K562 (cell line): ENCODE data around the gene CERCAM.
A peak's percentile ranks its signal among the peaks of the same experiment; 100 is the strongest.

Experiments used
- ATF7 ChIP-seq: fragments of 450-650 bp; IDR thresholded peaks from 2 replicates; pipeline ENCODE4 v1.7.1; 2014; ENCODE audit warnings: mild to moderate bottlenecking, moderate library complexity
- CREM ChIP-seq: IDR thresholded peaks from 2 replicates; pipeline ENCODE4 v1.6.1; 2014; ENCODE audit warnings: antibody characterized with exemption, low read depth
- CTBP1 ChIP-seq: fragments of 450-650 bp; IDR thresholded peaks from 2 replicates; pipeline ENCODE4 v1.6.1; 2016; ENCODE audit warnings: borderline replicate concordance
- ESRRB ChIP-seq: fragments of 250-450 bp; sonication (Bioruptor Pico); IDR thresholded peaks from 2 replicates; pipeline ENCODE4 v1.5.0; 2020; ENCODE audit warnings: mild to moderate bottlenecking, moderate library complexity, borderline replicate concordance
- FOXK2 ChIP-seq, 2 experiments: fragments of 450-650 bp; IDR thresholded peaks in 1 of 2; conservative IDR thresholded peaks in 1 of 2; 2 replicates each; pipeline ENCODE4 v1.6.1; 2016; ENCODE audit warnings: low read depth in 2 of 2, mild to moderate bottlenecking in 1 of 2
- HSF4 ChIP-seq: fragments of 250-450 bp; sonication (Bioruptor Pico); IDR thresholded peaks from 2 replicates; pipeline ENCODE4 v2.1.2; 2022; ENCODE audit warnings: mild to moderate bottlenecking, moderate library complexity, borderline replicate concordance
- POLR2A ChIP-seq: fragments of 450-650 bp; conservative IDR thresholded peaks from 2 replicates; pipeline ENCODE4 v1.6.1; 2016
- SAFB2 ChIP-seq: fragments of 200-400 bp; formaldehyde crosslinking; IDR thresholded peaks from 2 replicates; pipeline ENCODE4 v1.6.1; 2018; ENCODE audit warnings: borderline replicate concordance, low read length, low read depth, moderate library complexity; ENCODE audit not compliant: severe bottlenecking
- ZNF174 ChIP-seq: fragments of 250-450 bp; sonication (Bioruptor Pico); IDR thresholded peaks from 2 replicates; pipeline ENCODE4 v1.4.0; 2020; ENCODE audit warnings: mild to moderate bottlenecking
- TF ChIP-seq, protein P1 (sequence below), 3 experiments: IDR thresholded peaks in 2 of 3; conservative IDR thresholded peaks in 1 of 3; 2 replicates each; pipeline ENCODE4 v1.5.1; 2011 to 2012; ENCODE audit warnings: low read length in 3 of 3, mild to moderate bottlenecking in 3 of 3, control low read depth in 2 of 3, improper control_type of control experiment in 1 of 3, inconsistent platforms in 1 of 3, low read depth in 1 of 3, mixed read lengths in 1 of 3, moderate library complexity in 1 of 3; ENCODE audit not compliant: insufficient read depth in 2 of 3
- TF ChIP-seq, protein P2 (sequence below): sonication (generic); formaldehyde crosslinking; IDR thresholded peaks from 2 replicates; pipeline ENCODE4 v1.8.1; 2023; ENCODE audit warnings: mild to moderate bottlenecking, missing genetic modification reagents, moderate library complexity
- TF ChIP-seq, protein P3 (sequence below), 2 experiments: fragments of 450-650 bp; formaldehyde crosslinking in 1 of 2; IDR thresholded peaks; 2 replicates each; pipeline versions ENCODE4 v1.4.0 to v1.6.1; 2014 to 2020; ENCODE audit warnings: mild to moderate bottlenecking in 2 of 2, borderline replicate concordance in 1 of 2, low read depth in 1 of 2

DNA sequence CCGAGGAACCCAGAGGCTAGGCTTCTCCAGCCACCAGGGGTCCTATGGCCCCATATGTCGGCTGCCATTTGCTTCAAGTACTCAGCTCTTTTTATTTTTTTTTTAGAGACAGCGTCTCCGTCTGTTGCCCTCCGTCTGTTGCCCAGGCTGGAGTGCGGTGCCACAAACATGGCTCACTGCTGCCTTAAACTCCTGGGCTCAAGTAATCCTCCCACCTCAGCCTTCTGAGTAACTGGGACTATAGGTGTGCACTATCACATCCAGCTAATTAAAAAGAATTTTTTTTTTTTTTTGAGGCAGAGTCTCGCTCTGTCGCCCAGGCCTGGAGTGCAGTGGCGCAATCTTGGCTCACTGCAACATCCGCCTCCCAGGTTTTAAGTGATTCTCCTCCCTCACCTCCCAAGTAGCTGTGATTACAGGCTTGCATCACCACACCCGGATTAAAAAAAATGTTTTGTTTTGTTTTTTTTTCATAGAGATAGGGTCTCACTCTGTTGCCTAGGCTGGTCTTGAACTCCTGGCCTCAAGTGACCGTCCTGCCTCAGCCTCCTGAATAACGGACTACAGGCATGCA is 8.9 kb downstream of the CERCAM start:
- TF ChIP-seq, protein P1, sequence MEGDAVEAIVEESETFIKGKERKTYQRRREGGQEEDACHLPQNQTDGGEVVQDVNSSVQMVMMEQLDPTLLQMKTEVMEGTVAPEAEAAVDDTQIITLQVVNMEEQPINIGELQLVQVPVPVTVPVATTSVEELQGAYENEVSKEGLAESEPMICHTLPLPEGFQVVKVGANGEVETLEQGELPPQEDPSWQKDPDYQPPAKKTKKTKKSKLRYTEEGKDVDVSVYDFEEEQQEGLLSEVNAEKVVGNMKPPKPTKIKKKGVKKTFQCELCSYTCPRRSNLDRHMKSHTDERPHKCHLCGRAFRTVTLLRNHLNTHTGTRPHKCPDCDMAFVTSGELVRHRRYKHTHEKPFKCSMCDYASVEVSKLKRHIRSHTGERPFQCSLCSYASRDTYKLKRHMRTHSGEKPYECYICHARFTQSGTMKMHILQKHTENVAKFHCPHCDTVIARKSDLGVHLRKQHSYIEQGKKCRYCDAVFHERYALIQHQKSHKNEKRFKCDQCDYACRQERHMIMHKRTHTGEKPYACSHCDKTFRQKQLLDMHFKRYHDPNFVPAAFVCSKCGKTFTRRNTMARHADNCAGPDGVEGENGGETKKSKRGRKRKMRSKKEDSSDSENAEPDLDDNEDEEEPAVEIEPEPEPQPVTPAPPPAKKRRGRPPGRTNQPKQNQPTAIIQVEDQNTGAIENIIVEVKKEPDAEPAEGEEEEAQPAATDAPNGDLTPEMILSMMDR (IDR thresholded peaks at IDR 0.05 in 2 of 3, conservative IDR thresholded peaks at IDR 0.05 in 1 of 3; ENCODE audit: insufficient read depth in 2 of 3, low read depth in 1 of 3, low read length in 3 of 3), result peak; percentile 8 to 29 (median 11); a peak in 2 of 6 replicates
- no peak for TF ChIP-seq HSF4 (CRISPR knock-in tag)
- TF ChIP-seq, protein P2, sequence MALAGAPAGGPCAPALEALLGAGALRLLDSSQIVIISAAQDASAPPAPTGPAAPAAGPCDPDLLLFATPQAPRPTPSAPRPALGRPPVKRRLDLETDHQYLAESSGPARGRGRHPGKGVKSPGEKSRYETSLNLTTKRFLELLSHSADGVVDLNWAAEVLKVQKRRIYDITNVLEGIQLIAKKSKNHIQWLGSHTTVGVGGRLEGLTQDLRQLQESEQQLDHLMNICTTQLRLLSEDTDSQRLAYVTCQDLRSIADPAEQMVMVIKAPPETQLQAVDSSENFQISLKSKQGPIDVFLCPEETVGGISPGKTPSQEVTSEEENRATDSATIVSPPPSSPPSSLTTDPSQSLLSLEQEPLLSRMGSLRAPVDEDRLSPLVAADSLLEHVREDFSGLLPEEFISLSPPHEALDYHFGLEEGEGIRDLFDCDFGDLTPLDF (CRISPR knock-in tag), result no peak
- no peak for TF ChIP-seq FOXK2 (conservative IDR thresholded peaks at IDR 0.05 in 1 of 2, IDR thresholded peaks at IDR 0.05 in 1 of 2; ENCODE audit: low read depth in 2 of 2)
- no peak for TF ChIP-seq SAFB2
- TF ChIP-seq CTBP1, result no peak
- TF ChIP-seq POLR2A, result no peak
- TF ChIP-seq ATF7, result no peak
- TF ChIP-seq CREM, result no peak
- no peak for TF ChIP-seq ESRRB (CRISPR knock-in tag)
- no peak for TF ChIP-seq ZNF174 (CRISPR knock-in tag)
- TF ChIP-seq, protein P3, sequence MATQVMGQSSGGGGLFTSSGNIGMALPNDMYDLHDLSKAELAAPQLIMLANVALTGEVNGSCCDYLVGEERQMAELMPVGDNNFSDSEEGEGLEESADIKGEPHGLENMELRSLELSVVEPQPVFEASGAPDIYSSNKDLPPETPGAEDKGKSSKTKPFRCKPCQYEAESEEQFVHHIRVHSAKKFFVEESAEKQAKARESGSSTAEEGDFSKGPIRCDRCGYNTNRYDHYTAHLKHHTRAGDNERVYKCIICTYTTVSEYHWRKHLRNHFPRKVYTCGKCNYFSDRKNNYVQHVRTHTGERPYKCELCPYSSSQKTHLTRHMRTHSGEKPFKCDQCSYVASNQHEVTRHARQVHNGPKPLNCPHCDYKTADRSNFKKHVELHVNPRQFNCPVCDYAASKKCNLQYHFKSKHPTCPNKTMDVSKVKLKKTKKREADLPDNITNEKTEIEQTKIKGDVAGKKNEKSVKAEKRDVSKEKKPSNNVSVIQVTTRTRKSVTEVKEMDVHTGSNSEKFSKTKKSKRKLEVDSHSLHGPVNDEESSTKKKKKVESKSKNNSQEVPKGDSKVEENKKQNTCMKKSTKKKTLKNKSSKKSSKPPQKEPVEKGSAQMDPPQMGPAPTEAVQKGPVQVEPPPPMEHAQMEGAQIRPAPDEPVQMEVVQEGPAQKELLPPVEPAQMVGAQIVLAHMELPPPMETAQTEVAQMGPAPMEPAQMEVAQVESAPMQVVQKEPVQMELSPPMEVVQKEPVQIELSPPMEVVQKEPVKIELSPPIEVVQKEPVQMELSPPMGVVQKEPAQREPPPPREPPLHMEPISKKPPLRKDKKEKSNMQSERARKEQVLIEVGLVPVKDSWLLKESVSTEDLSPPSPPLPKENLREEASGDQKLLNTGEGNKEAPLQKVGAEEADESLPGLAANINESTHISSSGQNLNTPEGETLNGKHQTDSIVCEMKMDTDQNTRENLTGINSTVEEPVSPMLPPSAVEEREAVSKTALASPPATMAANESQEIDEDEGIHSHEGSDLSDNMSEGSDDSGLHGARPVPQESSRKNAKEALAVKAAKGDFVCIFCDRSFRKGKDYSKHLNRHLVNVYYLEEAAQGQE (IDR thresholded peaks at IDR 0.05; ENCODE audit: borderline replicate concordance), result no peak
- TF ChIP-seq, protein P3 (CRISPR knock-in tag; IDR thresholded peaks at IDR 0.05; ENCODE audit: low read depth), result no peak
